GM10266 (cell line): ENCODE measurements around the gene CTBP2.

Experiments
- DNase-seq: peaks from one replicate; pipeline ENCODE4 v3.0.0; 2012; ENCODE audit errors: extremely low spot score
- TF ChIP-seq, protein P1 (sequence below): IDR thresholded peaks from 2 replicates; pipeline ENCODE4 v1.5.1; 2012; ENCODE audit warnings: mild to moderate bottlenecking, low read depth; ENCODE audit not compliant: control insufficient read depth, insufficient read depth; ENCODE audit errors: missing control alignments

Gene CTBP2

DNA sequence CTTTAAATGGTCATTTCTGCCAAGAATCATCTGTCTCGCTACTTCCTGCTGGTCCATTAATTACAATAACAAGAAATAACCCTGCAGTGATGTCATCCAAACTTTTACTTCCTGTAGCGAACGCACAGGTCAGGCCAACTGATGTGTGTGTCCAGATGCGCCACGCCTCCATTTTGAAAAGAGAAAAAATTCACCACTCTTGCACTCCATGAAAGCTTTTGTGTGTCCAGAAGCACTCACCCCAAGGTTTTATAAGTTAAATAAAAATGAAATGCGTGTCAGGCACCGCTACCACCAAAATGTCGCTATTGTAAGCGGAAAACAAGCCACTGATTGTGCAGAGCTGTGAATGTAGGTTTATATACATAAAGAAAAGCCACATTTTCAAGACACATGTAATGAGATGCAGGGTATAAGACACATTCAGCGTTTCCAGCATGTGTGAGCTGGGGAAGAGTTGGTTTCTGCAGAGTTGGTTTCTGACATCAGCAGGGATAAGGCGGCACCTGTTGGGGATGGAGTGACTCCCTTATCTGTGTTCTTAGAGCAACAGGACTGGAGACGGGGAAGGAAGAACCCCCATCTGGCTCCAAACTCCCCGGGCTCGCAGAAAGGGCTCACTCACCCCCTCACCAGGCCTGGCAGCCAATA is 83.3 kb downstream of the CTBP2 start:
- TF ChIP-seq, protein P1, sequence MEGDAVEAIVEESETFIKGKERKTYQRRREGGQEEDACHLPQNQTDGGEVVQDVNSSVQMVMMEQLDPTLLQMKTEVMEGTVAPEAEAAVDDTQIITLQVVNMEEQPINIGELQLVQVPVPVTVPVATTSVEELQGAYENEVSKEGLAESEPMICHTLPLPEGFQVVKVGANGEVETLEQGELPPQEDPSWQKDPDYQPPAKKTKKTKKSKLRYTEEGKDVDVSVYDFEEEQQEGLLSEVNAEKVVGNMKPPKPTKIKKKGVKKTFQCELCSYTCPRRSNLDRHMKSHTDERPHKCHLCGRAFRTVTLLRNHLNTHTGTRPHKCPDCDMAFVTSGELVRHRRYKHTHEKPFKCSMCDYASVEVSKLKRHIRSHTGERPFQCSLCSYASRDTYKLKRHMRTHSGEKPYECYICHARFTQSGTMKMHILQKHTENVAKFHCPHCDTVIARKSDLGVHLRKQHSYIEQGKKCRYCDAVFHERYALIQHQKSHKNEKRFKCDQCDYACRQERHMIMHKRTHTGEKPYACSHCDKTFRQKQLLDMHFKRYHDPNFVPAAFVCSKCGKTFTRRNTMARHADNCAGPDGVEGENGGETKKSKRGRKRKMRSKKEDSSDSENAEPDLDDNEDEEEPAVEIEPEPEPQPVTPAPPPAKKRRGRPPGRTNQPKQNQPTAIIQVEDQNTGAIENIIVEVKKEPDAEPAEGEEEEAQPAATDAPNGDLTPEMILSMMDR: no peak
- no peak for DNase-seq

DNA sequence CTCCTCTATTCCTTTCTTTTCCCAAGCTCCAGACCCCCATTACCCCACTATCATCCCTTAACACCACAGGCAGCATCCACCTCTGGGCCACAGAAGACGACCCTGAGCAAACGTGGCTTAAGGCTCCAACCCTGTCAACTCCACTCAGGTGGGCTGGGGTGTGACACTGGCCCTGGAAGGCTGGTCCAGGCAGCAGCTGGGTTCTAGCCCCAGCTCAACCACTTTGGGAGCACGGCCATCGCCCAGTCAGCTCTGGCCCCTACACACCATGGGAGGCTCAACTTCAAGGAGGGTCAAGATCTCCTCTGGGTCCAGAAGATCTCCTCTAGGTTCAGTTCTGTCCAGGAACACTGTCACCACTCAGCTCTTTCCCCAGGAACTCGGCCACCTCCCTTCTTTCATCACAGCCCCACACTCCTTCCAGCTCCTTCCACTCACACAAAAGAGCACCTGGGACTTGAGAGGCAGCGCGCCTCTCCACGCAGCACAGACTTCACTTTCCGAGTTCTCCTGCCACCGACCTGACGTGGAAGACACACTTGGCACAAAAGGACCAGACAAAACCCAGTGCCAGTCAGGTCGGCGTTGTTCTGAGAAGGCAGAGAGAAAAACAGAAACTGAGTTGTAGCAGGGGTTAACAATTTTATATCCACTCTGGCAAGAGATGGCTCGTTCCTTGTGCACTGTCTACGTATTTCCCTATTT is 84.1 kb downstream of the CTBP2 start:
- TF ChIP-seq, protein P1: no peak
- DNase-seq: no peak

DNA sequence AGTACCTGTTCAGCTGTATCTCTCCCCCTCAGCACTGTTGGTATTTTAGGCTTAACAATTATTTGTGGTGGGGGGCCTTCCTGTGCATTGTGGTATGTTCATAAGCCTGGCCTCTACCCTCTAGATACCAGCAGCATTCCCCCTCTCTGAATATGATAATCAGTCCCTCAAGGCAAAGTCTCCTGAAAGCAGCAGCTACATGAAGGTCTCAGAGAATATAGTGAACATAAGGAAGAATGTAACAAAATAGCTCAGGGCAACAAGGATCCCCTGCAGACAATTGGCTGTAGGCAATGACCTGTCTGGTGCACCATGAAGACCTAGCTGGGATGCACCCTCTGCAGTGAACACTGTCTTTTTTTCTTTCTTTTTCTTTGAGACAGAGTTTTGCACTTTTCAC is 86.4 kb downstream of the CTBP2 start:
- TF ChIP-seq, protein P1: no peak
- no peak for DNase-seq

DNA sequence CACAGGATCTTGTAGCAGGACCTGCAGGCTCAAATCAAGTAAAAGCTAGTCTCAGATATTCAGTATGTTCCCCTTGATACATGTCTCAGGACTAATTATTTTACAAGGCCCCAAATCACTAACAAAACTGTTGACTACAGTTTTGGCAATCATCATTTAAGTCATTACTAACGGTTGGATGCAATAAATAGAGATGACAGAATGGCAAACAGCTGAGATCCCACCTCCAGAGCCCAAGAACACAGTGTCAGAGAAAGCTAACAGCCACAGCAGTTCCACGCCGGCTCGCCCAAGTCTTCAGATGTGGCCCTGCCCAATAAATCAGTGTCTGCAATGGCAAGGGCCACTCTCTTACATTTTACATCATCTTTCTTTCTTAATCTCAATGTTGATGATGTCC is 87.6 kb downstream of the CTBP2 start:
- TF ChIP-seq, protein P1: no peak
- DNase-seq: no peak

DNA sequence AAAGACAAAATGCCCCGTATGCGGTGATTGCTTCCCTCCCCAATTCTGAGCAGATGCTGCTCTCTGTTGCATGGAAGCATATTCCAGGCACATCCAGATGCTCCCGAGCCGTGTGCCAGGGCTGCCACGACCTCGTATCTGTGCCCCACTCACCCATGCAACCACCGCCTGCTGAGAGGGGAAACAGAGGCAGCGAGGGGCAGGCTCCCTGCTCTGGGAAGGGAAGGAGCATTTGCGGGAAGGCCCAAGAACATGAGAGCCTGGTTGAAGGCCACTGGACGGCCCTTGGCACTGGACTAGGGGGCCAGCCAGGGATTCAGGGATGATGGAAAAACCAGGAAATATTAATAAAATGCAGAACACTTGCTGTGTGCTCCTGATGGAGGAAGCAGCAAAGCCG is 89.4 kb downstream of the CTBP2 start:
- DNase-seq: no peak
- TF ChIP-seq, protein P1: no peak

DNA sequence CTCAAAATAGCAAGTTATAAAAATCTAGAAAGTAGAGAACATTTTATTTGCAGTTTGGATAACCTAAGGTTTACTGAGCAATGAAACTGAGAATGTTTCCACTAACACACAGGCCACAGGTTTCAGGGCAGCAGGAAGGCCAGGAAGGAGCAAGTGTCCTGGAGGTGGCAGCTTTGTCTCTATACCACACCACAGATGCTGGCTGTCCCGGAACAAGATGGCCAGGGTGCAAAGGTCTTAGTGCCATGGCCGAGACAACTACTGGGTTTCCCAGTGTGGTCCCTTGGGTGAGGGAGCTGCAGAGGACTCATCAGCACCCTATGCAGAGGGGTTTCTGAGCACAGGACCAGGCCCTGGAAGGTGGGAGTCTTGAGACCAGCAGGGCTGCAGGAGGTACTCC is 92.0 kb downstream of the CTBP2 start:
- DNase-seq: no peak
- TF ChIP-seq, protein P1: no peak

DNA sequence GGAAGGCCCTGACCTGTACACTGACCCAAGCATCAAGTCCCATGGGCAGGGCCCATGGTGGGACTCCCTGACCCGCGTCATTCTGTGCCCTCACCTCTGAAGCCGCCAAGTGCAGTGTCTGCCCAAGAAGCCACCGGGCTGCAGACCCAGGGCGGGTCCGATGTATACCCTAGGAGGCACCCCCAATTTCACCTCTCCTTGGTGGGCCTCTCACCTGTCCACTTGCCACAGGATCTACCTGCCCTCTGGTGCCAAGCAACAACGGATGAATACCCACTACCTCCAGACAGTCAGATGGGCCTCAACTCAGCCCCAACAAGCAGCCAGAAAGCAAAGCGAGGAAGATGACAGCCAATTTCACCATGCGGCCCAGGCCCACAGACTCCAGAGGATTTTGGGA is 92.6 kb downstream of the CTBP2 start:
- TF ChIP-seq, protein P1: no peak
- no peak for DNase-seq
